ENCODE data around the gene ARHGAP19.

The ARHGAP19 gene

DNA sequence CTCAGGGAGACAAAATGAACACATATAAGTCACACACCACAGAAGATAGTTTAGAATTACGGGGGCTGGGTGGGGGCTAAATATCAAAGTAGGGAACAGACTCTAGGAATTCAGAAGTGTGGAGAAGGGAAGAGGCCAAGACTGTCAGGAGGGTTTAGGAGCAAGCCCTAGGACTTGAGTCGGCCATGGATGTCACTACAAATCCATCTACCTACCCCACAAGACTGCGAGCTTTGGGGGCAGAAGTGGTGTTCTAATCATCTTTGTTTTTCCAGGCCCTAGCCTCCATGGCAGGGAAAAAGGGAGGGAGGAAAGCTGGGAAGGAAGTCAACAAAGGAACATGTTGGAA is 5.8 kb upstream of the ARHGAP19 start:
- H3K4ac ChIP-seq (ENCODE audit: low read length) = no peak overlapping the region

DNA sequence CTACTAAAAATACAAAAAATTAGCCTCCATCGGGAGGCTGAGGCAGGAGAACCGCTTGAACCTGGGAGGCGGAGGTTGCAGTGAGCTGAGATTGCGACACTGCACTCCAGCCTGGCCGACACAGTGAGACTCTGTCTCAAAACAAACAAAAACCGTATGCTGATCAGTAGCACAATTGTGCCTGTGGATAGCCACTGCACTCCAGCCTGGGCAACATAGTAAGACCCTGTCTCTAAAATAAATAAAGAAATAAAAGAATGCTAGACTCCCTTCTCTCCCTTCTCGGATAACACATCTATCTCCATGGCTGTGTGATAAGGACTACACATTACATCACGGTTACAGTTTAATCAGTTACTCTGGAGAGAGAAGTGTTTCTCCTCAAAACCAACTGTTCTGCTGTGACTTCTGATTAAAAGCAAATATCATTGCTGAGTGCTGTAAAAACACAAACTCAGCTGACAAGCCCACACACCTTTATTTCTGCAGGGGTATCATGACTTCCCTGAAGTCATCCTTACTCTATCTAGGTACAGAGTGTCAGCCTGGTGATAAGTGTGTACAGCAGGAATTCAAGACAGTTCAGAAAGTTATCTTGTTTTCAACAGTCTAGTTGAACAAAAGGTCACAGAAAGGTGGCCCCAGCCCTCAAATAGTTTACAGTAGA is 5.3 kb upstream of the ARHGAP19 start:
- no CpG with 5 or more reads among the region's 8 CpGs for WGBS, 2 donors (ENCODE audit: extremely low coverage in 2 of 2, insufficient read length in 2 of 2, insufficient replicate concordance in 1 of 2)
- H4K8ac ChIP-seq (ENCODE audit: low read depth, low read length) = no peak overlapping the region
- no peak overlapping the region for H2BK15ac ChIP-seq (ENCODE audit: low read length)
- H2AFZ ChIP-seq (ENCODE audit: low read length) = peak overlapping the region; percentile 66
- H3K14ac ChIP-seq (ENCODE audit: low read length) = no peak overlapping the region
- no peak overlapping the region for H2BK5ac ChIP-seq (ENCODE audit: low read length)
- no peak overlapping the region for H2BK120ac ChIP-seq (ENCODE audit: low read depth, low read length)
- no peak for DNase-seq (ENCODE audit: low spot score)
- no peak overlapping the region for H3K4me3 ChIP-seq (ENCODE audit: low read length in 2 of 2)
- H3K36me3 ChIP-seq (replicated peaks in 1 of 2; ENCODE audit: control insufficient read depth in 2 of 2, insufficient read depth in 2 of 2, low read length in 2 of 2) = no peaks in the 10 kb centered on the region
- H3K9ac ChIP-seq (ENCODE audit: low read depth, low read length, poor library complexity) = no peak overlapping the region
- H3K18ac ChIP-seq (ENCODE audit: low read length) = no peak overlapping the region
- H3K9me3 ChIP-seq (replicated peaks in 1 of 2; ENCODE audit: control insufficient read depth in 2 of 2, insufficient read depth in 1 of 2, low read depth in 1 of 2, low read length in 2 of 2) = no peaks in the 10 kb centered on the region
- no peak overlapping the region for H3K27ac ChIP-seq (replicated peaks; ENCODE audit: low read length)
- no peak overlapping the region for H2AK5ac ChIP-seq (ENCODE audit: low read depth, low read length)
- H3K4ac ChIP-seq (ENCODE audit: low read length) = no peak overlapping the region
- no peak overlapping the region for H4K91ac ChIP-seq (ENCODE audit: low read depth, low read length, poor library complexity)
- peaks cover 2% of the 10 kb centered on the region for H3K79me1 ChIP-seq (ENCODE audit: low read depth, low read length)
- no peak overlapping the region for H2BK12ac ChIP-seq (ENCODE audit: low read length)
- H3K4me1 ChIP-seq (ENCODE audit: control insufficient read depth in 2 of 2, insufficient read depth in 1 of 2, low read depth in 1 of 2, low read length in 2 of 2) = no peaks in the 10 kb centered on the region
- H3K27me3 ChIP-seq (ENCODE audit: control insufficient read depth in 3 of 3, insufficient read depth in 3 of 3, low read depth in 1 of 3, low read length in 3 of 3) = peaks cover 0 to 5% (median 0%) of the 10 kb centered on the region in 3 experiments
- H3K4me2 ChIP-seq (ENCODE audit: insufficient read depth, low read length, poor library complexity, severe bottlenecking) = no peak overlapping the region
- H3K23ac ChIP-seq (ENCODE audit: low read depth, low read length, poor library complexity) = no peak overlapping the region

More for the DNA sequence above, 5.8 kb upstream of the ARHGAP19 start:
- Histone ChIP-seq H3K9ac (ENCODE audit: low read depth, low read length, poor library complexity) (no peak overlapping the region), H2AK5ac (ENCODE audit: low read depth, low read length) (no peak overlapping the region), H2BK12ac (ENCODE audit: low read length) (no peak overlapping the region), H3K27ac (replicated peaks; ENCODE audit: low read length) (no peak overlapping the region), H4K91ac (ENCODE audit: low read depth, low read length, poor library complexity) (no peak overlapping the region), H3K4me1 (ENCODE audit: control insufficient read depth in 2 of 2, insufficient read depth in 1 of 2, low read depth in 1 of 2, low read length in 2 of 2) (no peaks in the 10 kb centered on the region), H3K4me3 (ENCODE audit: low read length in 2 of 2) (no peak overlapping the region), H4K8ac (ENCODE audit: low read depth, low read length) (no peak overlapping the region), H2AFZ (ENCODE audit: low read length) (peak overlapping the region; percentile 66), H2BK120ac (ENCODE audit: low read depth, low read length) (no peak overlapping the region), H3K23ac (ENCODE audit: low read depth, low read length, poor library complexity) (no peak overlapping the region), H2BK15ac (ENCODE audit: low read length) (no peak overlapping the region), H2BK5ac (ENCODE audit: low read length) (no peak overlapping the region), H3K9me3 (replicated peaks in 1 of 2; ENCODE audit: control insufficient read depth in 2 of 2, insufficient read depth in 1 of 2, low read depth in 1 of 2, low read length in 2 of 2) (no peaks in the 10 kb centered on the region), H3K14ac (ENCODE audit: low read length) (no peak overlapping the region), H3K79me1 (ENCODE audit: low read depth, low read length) (peaks cover 2% of the 10 kb centered on the region), H3K18ac (ENCODE audit: low read length) (no peak overlapping the region), H3K36me3 (replicated peaks in 1 of 2; ENCODE audit: control insufficient read depth in 2 of 2, insufficient read depth in 2 of 2, low read length in 2 of 2) (no peaks in the 10 kb centered on the region), H3K4me2 (ENCODE audit: insufficient read depth, low read length, poor library complexity, severe bottlenecking) (no peak overlapping the region), H3K27me3 (ENCODE audit: control insufficient read depth in 3 of 3, insufficient read depth in 3 of 3, low read depth in 1 of 3, low read length in 3 of 3) (peaks cover 0 to 5% (median 0%) of the 10 kb centered on the region in 3 experiments)
- WGBS, 2 donors (ENCODE audit: extremely low coverage in 2 of 2, insufficient read length in 2 of 2, insufficient replicate concordance in 1 of 2) = no CpG with 5 or more reads among the region's 3 CpGs
- no peak for DNase-seq (ENCODE audit: low spot score)

DNA sequence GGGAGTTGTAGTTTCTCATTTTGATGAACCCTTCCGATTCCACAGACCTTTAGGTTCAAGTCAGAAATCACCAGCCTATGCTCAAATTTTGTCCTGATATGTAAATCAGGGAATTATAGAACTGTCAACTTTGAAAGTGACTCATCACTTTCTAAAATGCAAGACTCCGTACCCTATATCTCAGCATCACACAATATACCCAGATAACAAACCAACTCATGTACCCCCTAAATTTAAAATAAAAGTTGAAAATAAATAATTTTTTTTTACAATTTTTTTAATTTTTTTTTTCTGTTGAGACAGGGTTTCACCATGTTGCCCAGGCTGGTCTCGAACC is 393 bp upstream of the ARHGAP19 start:
- Histone ChIP-seq H3K27me3 (ENCODE audit: control insufficient read depth in 3 of 3, insufficient read depth in 3 of 3, low read depth in 1 of 3, low read length in 3 of 3) (no peaks in the 10 kb centered on the region), H4K91ac (ENCODE audit: low read depth, low read length, poor library complexity) (no peak overlapping the region), H2BK12ac (ENCODE audit: low read length) (no peak overlapping the region), H3K4ac (ENCODE audit: low read length) (no peak overlapping the region), H2BK120ac (ENCODE audit: low read depth, low read length) (no peak overlapping the region), H3K79me1 (ENCODE audit: low read depth, low read length) (no peaks in the 10 kb centered on the region), H3K4me1 (ENCODE audit: control insufficient read depth in 2 of 2, insufficient read depth in 1 of 2, low read depth in 1 of 2, low read length in 2 of 2) (no peaks in the 10 kb centered on the region), H4K8ac (ENCODE audit: low read depth, low read length) (no peak overlapping the region), H3K36me3 (replicated peaks in 1 of 2; ENCODE audit: control insufficient read depth in 2 of 2, insufficient read depth in 2 of 2, low read length in 2 of 2) (peaks cover 0 to 8% of the 10 kb centered on the region in 2 donors), H3K9ac (ENCODE audit: low read depth, low read length, poor library complexity) (no peak overlapping the region), H3K4me2 (ENCODE audit: insufficient read depth, low read length, poor library complexity, severe bottlenecking) (no peak overlapping the region), H2AK5ac (ENCODE audit: low read depth, low read length) (no peak overlapping the region), H2BK15ac (ENCODE audit: low read length) (no peak overlapping the region), H3K4me3 (ENCODE audit: low read length in 2 of 2) (no peak overlapping the region), H3K23ac (ENCODE audit: low read depth, low read length, poor library complexity) (no peak overlapping the region), H2AFZ (ENCODE audit: low read length) (peak overlapping the region; percentile 83), H3K18ac (ENCODE audit: low read length) (no peak overlapping the region), H2BK5ac (ENCODE audit: low read length) (no peak overlapping the region), H3K9me3 (replicated peaks in 1 of 2; ENCODE audit: control insufficient read depth in 2 of 2, insufficient read depth in 1 of 2, low read depth in 1 of 2, low read length in 2 of 2) (no peaks in the 10 kb centered on the region), H3K14ac (ENCODE audit: low read length) (no peak overlapping the region), H3K27ac (replicated peaks; ENCODE audit: low read length) (no peak overlapping the region)
- DNase-seq (ENCODE audit: low spot score) = no peak
- no CpG with 5 or more reads among the region's 3 CpGs for WGBS, 2 donors (ENCODE audit: extremely low coverage in 2 of 2, insufficient read length in 2 of 2, insufficient replicate concordance in 1 of 2)

DNA sequence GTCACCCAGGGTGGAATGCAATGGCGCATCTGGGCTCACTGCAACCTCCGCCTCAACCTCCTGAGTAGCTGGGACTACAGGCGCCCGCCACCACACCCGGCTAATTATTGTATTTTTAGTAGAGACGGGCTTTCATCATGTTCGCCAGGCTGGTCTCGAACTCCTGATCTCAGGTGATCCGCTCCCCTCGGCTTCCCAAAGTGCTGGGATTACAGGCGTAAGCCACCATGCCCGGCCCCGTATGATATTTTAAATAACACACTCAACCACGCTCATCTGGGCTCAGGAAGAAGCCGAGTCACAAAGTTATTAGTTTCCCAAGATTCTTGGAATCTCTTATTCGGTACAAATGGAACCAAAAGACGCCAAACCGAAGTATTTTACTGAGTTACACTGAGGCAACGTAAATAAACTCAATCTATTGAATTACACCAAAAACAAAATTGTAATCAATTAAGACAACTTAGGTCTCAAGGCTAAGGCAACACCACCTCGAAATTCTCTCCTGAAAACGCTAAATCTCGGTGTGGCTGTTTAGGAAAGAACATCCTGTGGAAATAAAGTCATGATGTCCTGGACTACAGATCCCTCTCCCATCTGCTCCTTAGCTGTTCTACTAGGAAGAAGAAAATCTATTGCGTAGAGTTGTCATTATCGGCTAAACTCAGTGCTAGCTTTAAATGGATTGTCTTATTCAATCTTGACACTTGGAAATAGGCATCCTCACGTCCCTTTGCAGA is 910 bp downstream of the ARHGAP19 start:
- Histone ChIP-seq H2BK15ac (ENCODE audit: low read length) (no peak overlapping the region), H2BK12ac (ENCODE audit: low read length) (no peak overlapping the region), H3K4ac (ENCODE audit: low read length) (no peak overlapping the region), H3K18ac (ENCODE audit: low read length) (no peak overlapping the region), H4K91ac (ENCODE audit: low read depth, low read length, poor library complexity) (no peak overlapping the region), H3K9me3 (replicated peaks in 1 of 2; ENCODE audit: control insufficient read depth in 2 of 2, insufficient read depth in 1 of 2, low read depth in 1 of 2, low read length in 2 of 2) (no peaks in the 10 kb centered on the region), H2BK120ac (ENCODE audit: low read depth, low read length) (peak overlapping the region; percentile 82), H4K8ac (ENCODE audit: low read depth, low read length) (no peak overlapping the region), H3K27ac (replicated peaks; ENCODE audit: low read length) (peak overlapping the region; percentile 99), H2AFZ (ENCODE audit: low read length) (peak overlapping the region; percentile 93), H3K4me2 (ENCODE audit: insufficient read depth, low read length, poor library complexity, severe bottlenecking) (peak overlapping the region; percentile 54), H3K14ac (ENCODE audit: low read length) (no peak overlapping the region), H3K4me3 (ENCODE audit: low read length in 2 of 2) (peak overlapping the region; percentile 69 to 94), H3K9ac (ENCODE audit: low read depth, low read length, poor library complexity) (no peak overlapping the region), H3K23ac (ENCODE audit: low read depth, low read length, poor library complexity) (no peak overlapping the region), H3K4me1 (ENCODE audit: control insufficient read depth in 2 of 2, insufficient read depth in 1 of 2, low read depth in 1 of 2, low read length in 2 of 2) (no peaks in the 10 kb centered on the region), H2BK5ac (ENCODE audit: low read length) (no peak overlapping the region), H2AK5ac (ENCODE audit: low read depth, low read length) (no peak overlapping the region), H3K27me3 (ENCODE audit: control insufficient read depth in 3 of 3, insufficient read depth in 3 of 3, low read depth in 1 of 3, low read length in 3 of 3) (no peaks in the 10 kb centered on the region), H3K36me3 (replicated peaks in 1 of 2; ENCODE audit: control insufficient read depth in 2 of 2, insufficient read depth in 2 of 2, low read length in 2 of 2) (peaks cover 0 to 19% of the 10 kb centered on the region in 2 donors), H3K79me1 (ENCODE audit: low read depth, low read length) (no peaks in the 10 kb centered on the region)
- no CpG with 5 or more reads among the region's 25 CpGs for WGBS, 2 donors (ENCODE audit: extremely low coverage in 2 of 2, insufficient read length in 2 of 2, insufficient replicate concordance in 1 of 2)
- no peak for DNase-seq (ENCODE audit: low spot score)

All from neuronal stem cell (in vitro differentiated cells).